Stimulated activated CD4-positive, alpha-beta T cell treated with anti-CD3 and anti-CD28 coated beads, Interleukin-1b, Interleukin-23, amount 100 ng/mL, for 1 hour (primary cell): ENCODE measurements around the gene OR2T35.

ENCODE experiments used
- DNase-seq, 2 donors: peaks; one replicate each; pipeline ENCODE4 v3.0.0-alpha.2; 2020; ENCODE audit warnings: low read depth in 2 of 2

Gene OR2T35

DNA sequence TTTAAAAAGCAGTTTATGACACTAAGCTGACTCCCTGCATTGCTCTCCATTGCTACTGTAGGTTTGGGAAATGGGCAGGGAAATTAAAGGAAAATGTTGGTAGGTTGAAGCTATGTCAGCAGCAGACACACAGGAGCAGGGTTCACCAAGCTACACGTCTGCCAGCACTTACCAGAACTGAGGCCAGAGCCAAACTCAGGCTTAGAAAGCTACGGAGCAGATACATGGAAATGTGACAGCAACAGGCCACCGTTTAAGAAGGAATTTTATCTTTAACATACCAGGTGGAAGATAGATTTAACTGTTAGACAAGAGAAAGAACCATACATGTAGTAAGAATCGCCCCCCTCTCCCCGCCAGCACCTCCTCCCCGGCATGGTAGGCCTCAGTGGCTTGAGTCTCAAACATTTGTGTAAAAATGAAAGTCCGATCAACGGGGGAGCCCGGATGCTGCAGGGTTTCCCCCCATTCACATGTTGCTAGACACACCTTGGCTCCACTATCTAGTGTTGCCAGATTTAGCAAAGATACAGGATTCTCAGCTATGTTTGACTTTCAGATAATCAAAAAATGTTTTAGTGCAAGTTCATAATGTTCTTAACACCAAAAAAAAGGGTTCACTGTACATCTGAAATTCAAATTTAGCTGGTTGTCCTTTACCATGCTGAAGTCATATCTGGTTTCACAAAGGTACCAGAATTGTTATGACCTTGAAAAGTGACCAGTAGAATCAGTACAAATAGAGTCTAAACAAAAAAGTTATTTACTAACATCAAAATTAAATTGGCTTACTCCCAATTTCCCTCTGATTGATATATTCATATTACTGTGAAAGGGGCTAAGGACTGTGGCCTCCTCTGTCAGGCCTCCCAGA is 16.9 kb downstream of the OR2T35 start:
- no peak for DNase-seq

DNA sequence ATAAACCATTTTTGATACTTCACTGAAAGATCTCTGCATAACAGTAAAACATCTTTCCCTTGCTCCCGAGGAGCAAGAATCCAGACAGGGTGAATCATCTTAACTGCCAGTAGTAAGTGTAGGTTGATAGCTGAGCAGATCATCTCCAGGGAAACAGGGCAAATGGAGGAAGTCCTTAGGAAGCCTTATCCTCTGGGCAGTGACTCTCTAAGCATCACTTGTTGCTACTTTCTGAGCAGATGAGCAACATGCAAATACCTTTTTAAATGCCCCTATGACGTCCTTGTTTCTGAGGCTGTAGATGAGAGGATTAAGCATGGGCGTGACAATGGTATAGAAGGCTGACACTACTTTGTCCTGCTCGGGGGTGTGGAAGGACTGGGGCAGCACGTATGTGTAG is 19.1 kb downstream of the OR2T35 start:
- DNase-seq: no peak

GRCh38 chr1:248625166-248625565 is 19.9 kb downstream of the OR2T35 start:
- no peak for DNase-seq

DNA sequence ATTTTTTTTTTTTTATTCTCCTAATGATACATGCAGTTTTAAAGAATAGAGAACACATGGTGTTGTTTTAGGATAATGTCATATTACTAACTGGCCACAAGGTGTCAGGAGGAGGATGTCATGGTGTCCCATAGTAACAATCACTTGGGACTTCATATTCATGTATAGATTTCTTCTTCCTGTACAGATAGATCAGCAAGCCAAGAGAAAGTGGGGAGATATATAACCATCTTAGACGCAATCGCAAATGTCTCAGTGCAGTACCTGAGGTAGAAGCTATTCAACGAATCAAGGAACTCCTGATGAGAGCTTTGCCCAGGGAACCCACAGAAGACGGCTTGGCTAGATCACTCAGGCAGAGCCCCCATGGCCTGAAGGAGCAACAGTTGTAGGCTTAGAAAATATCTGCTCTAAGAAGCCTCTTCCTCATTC is 22.5 kb downstream of the OR2T35 start:
- DNase-seq: no peak

- no peak for DNase-seq
Observed at GRCh38 chr1:248621770-248622169, 23.3 kb downstream of the OR2T35 start.

GRCh38 chr1:248618878-248619277 is 26.2 kb downstream of the OR2T35 start:
- peak; percentile 6 to 43 for DNase-seq

- DNase-seq: no peak
Observed at GRCh38 chr1:248618119-248618518, 27.0 kb downstream of the OR2T35 start.

DNA sequence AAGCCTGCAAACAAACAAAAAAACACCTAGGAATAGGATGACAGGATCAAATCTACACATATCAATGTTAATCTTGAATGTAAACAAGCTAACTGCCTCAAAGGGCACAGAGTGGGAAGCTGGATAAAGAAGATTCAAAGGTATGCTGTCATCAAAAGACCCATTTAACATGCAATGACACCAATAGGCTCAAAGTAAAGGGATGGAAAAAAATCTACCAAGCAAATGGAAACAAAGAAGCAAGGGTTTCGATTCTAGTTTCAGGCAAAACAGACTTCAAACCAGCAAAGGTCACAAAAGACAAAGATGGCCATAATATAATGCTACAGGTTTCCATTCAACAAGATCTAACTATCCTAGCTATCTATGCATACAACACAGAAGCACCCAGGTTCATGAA is 31.3 kb downstream of the OR2T35 start:
- no peak for DNase-seq

- DNase-seq: no peak
Observed at GRCh38 chr1:248611883-248612414, 33.1 kb downstream of the OR2T35 start.

DNA sequence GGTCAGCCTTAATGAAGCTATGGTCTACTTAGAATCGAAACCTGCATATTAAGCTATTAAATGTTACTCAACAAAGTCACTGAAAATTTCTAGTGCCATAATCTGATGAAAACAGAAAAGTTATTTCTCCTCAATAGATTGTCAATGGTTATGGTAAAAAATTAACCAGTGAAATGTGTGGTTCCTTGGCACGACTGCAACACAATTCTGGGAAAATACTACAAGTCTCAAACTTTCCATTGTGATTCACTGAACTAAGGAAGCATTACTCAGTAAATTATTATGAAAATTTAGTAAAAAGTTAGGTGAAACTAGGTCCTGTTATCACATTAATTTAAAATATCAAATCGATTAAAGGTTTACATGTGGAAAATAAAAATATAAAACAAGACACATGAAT is 34.8 kb downstream of the OR2T35 start:
- DNase-seq: no peak

GRCh38 chr1:248599396-248599795 is 45.7 kb downstream of the OR2T35 start:
- no peak for DNase-seq

GRCh38 chr1:248597589-248597988 is 47.5 kb downstream of the OR2T35 start, which contains the start of gene OR2T10:
Gene OR2T10 (minus strand): TSS chr1:248597700. CDS start chr1:248593768, 3,932 bp downstream.
- no peak for DNase-seq

GRCh38 chr1:248596615-248597014 is 48.5 kb downstream of the OR2T35 start:
- DNase-seq: no peak

DNA sequence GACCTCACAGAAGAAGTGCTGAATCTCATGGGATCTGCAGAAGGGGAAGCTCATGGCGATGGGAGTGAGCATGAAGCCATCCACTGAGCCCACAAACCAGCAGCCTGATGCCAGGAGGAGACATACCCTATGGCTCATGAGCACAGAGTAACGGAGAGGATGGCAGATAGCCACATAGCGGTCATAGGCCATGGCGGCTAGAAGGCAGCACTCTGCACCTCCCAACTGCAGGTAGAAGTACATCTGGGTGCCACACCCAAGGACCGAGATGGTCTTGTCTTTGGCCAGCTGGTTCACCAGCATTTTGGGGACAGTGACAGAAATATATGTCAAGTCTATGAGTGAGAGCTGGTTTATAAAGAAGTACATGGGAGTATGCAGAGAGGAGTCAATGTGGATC is 51.9 kb downstream of the OR2T35 start:
- DNase-seq: no peak

- no peak for DNase-seq
Observed at GRCh38 chr1:248592655-248593054, 52.4 kb downstream of the OR2T35 start.

- DNase-seq: no peak
Observed at GRCh38 chr1:248590055-248590454, 55.0 kb downstream of the OR2T35 start.

DNA sequence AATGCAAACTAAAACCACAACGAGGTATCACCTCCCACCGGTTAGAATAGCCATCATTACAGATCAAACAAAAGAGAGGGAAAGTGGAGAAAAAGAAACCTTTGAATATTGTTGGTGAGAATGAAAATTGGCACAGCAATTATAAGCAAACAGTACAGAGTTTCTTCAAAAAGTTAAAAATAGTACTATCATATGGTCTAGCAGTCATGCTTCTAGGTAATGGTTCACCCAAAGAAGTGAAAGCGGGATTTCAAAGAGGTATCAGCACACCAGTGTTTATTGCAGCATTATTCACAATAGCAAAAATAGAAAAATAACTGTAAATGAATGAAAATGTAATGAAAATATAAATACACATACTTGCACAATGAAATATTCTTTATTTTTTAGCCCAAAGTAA is 55.7 kb downstream of the OR2T35 start:
- DNase-seq: no peak
